Osteocyte (in vitro differentiated cells): Measurements from ENCODE around the gene ABCC11. TPM values are rescaled to one million over a fixed set of nuclear protein-coding genes. Genes with fewer than 3 reads are reported as not detected.

Experiments
- DNase-seq: peaks from one replicate; pipeline ENCODE4 v3.0.0; 2021; ENCODE audit warnings: mixed read lengths; ENCODE audit not compliant: unreplicated experiment; ENCODE audit errors: extremely low spot score
- H3K27ac Mint-ChIP-seq: one replicate; pipeline ENCODE4 v1.8.0; 2021; ENCODE audit warnings: mild to moderate bottlenecking, mixed read lengths; ENCODE audit not compliant: unreplicated experiment
- H3K27me3 Mint-ChIP-seq: one replicate; pipeline ENCODE4 v1.8.0; 2021; ENCODE audit warnings: mixed read lengths; ENCODE audit not compliant: unreplicated experiment
- H3K36me3 Mint-ChIP-seq: one replicate; pipeline ENCODE4 v1.8.0; 2021; ENCODE audit warnings: mixed read lengths; ENCODE audit not compliant: unreplicated experiment
- H3K4me1 Mint-ChIP-seq: one replicate; pipeline ENCODE4 v1.8.0; 2021; ENCODE audit warnings: mixed read lengths; ENCODE audit not compliant: unreplicated experiment
- H3K4me3 Mint-ChIP-seq: one replicate; pipeline ENCODE4 v1.8.0; 2021; ENCODE audit warnings: mild to moderate bottlenecking, moderate library complexity, mixed read lengths; ENCODE audit not compliant: unreplicated experiment
- H3K9me3 Mint-ChIP-seq: one replicate; pipeline ENCODE4 v1.8.0; 2021; ENCODE audit warnings: mixed read lengths; ENCODE audit not compliant: unreplicated experiment
- CTCF ChIP-seq: fragments of 200-600 bp; sonication (generic); IDR thresholded peaks from 2 replicates; pipeline ENCODE4 v1.5.0; 2021; ENCODE audit warnings: antibody characterized with exemption, mild to moderate bottlenecking, moderate library complexity
- total RNA-seq: library from RNA; stranded (reverse); gene quantifications from 2 replicates; pipeline ENCODE4 v1.2.1, GENCODE V29; 2021

The ABCC11 gene
- total RNA-seq, 1 donor from 2014 or later, result 0.48 TPM

- DNase-seq, result no peak
- no peak overlapping the region for H3K4me3 Mint-ChIP-seq
- H3K27me3 Mint-ChIP-seq, result peaks cover 46% of the 10 kb centered on the region
- no peak for TF ChIP-seq CTCF
- H3K27ac Mint-ChIP-seq, result no peak overlapping the region
- H3K36me3 Mint-ChIP-seq, result no peaks in the 10 kb centered on the region
- H3K9me3 Mint-ChIP-seq, result no peaks in the 10 kb centered on the region
- no peaks in the 10 kb centered on the region for H3K4me1 Mint-ChIP-seq
These were observed 36.6 kb downstream of the ABCC11 start for GRCh38 chr16:48210747-48211146.

GRCh38 chr16:48206594-48207242, 40.6 kb downstream of the ABCC11 start:
- no peaks in the 10 kb centered on the region for H3K9me3 Mint-ChIP-seq
- H3K27ac Mint-ChIP-seq, result no peak overlapping the region
- no peaks in the 10 kb centered on the region for H3K4me1 Mint-ChIP-seq
- peaks cover 36% of the 10 kb centered on the region for H3K27me3 Mint-ChIP-seq
- no peak overlapping the region for H3K4me3 Mint-ChIP-seq
- DNase-seq, result no peak
- H3K36me3 Mint-ChIP-seq, result no peaks in the 10 kb centered on the region
- TF ChIP-seq CTCF, result no peak

- H3K27ac Mint-ChIP-seq, result no peak overlapping the region
- H3K9me3 Mint-ChIP-seq, result no peaks in the 10 kb centered on the region
- peaks cover 44% of the 10 kb centered on the region for H3K27me3 Mint-ChIP-seq
- no peaks in the 10 kb centered on the region for H3K36me3 Mint-ChIP-seq
- no peak for DNase-seq
- no peak overlapping the region for H3K4me3 Mint-ChIP-seq
- no peak for TF ChIP-seq CTCF
- no peaks in the 10 kb centered on the region for H3K4me1 Mint-ChIP-seq
These were observed 42.6 kb downstream of the ABCC11 start for GRCh38 chr16:48204825-48205151.

- Mint-ChIP-seq H3K4me1 (no peaks in the 10 kb centered on the region), H3K36me3 (no peaks in the 10 kb centered on the region), H3K4me3 (no peak overlapping the region), H3K27ac (no peak overlapping the region), H3K9me3 (no peaks in the 10 kb centered on the region), H3K27me3 (peaks cover 43% of the 10 kb centered on the region)
- no peak for TF ChIP-seq CTCF
- no peak for DNase-seq
These were observed 43.1 kb downstream of the ABCC11 start for GRCh38 chr16:48203974-48204824.

GRCh38 chr16:48201515-48202201, 45.7 kb downstream of the ABCC11 start:
- peaks cover 8% of the 10 kb centered on the region for H3K9me3 Mint-ChIP-seq
- DNase-seq, result no peak
- H3K27me3 Mint-ChIP-seq, result peaks cover 32% of the 10 kb centered on the region
- H3K4me3 Mint-ChIP-seq, result no peak overlapping the region
- no peaks in the 10 kb centered on the region for H3K36me3 Mint-ChIP-seq
- no peak overlapping the region for H3K27ac Mint-ChIP-seq
- H3K4me1 Mint-ChIP-seq, result no peaks in the 10 kb centered on the region
- TF ChIP-seq CTCF, result no peak
